Neural progenitor cell (in vitro differentiated cells): ENCODE results near the gene SLC19A1.

Experiments
- CTCF ChIP-seq: fragments of 200-600 bp; sonication (generic); IDR thresholded peaks from 2 replicates; pipeline ENCODE4 v1.5.1; 2017; ENCODE audit warnings: antibody characterized with exemption, mild to moderate bottlenecking
- EZH2 ChIP-seq: fragments of 200-600 bp; sonication (generic); IDR thresholded peaks from 2 replicates; pipeline ENCODE4 v1.6.1; 2017; ENCODE audit warnings: antibody characterized with exemption, mild to moderate bottlenecking, moderate library complexity
- EZH2phosphoT487 ChIP-seq: fragments of 200-600 bp; sonication (generic); IDR thresholded peaks from 2 replicates; pipeline ENCODE4 v1.6.1; 2017; ENCODE audit warnings: antibody characterized with exemption

DNA sequence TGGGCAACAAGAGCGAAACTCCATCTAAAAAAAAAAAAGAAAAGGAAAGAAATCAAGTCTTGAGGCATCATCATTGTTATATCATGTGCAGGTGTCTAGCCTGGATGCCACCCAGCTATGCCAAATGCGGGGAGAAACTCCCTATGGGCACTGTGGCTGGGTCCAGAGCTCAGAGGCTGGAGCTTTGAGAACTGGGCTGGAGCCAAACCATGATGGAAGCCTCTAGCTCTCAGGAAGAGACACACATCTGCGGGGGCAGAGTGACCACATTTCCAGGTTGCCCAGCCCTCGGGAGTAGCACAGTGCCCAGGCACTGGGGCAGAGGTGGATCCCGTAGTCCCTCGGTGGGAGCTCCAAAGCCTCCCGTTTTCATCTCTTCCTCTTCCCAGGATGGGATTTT lies 78.4 kb downstream of the SLC19A1 start:
- TF ChIP-seq EZH2: no peak
- no peak for TF ChIP-seq CTCF
- no peak for TF ChIP-seq EZH2phosphoT487
